ENCODE data around the gene ABLIM3.

DNA sequence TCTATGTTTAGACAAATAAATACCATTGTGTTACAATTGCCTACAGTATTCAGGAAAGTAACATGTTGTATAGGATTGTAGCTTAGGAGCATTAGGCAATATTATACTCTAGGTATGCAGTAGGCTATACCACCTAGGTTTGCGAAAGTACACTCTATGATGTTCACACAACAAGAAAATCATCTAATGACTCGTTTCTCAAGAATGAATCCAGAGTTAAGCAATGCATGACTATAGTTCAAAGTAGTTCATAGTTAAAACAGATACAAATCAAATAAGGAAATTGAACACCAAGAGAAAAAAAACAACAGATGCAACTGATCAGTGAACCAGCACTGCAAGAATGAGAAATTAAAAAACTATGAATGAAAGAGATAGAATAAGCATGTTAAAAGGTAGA lies 27.6 kb upstream of the ABLIM3 start:
- TF ChIP-seq EP300 (IDR thresholded peaks at IDR 0.05; ENCODE audit: low read depth) (no peak), CTCF (IDR thresholded peaks at IDR 0.05) (no peak), POLR2A (IDR thresholded peaks at IDR 0.05) (no peak), POLR2AphosphoS5 (IDR thresholded peaks at IDR 0.05) (no peak)

Measured in transverse colon (tissue), 4 donors.